ENCODE results near the gene PTP4A1. TPM values are rescaled to one million over a fixed set of nuclear protein-coding genes. Genes with fewer than 3 reads are reported as not detected.

PTP4A1 gene
- total RNA-seq, 1 donor, result 24.2 TPM

DNA sequence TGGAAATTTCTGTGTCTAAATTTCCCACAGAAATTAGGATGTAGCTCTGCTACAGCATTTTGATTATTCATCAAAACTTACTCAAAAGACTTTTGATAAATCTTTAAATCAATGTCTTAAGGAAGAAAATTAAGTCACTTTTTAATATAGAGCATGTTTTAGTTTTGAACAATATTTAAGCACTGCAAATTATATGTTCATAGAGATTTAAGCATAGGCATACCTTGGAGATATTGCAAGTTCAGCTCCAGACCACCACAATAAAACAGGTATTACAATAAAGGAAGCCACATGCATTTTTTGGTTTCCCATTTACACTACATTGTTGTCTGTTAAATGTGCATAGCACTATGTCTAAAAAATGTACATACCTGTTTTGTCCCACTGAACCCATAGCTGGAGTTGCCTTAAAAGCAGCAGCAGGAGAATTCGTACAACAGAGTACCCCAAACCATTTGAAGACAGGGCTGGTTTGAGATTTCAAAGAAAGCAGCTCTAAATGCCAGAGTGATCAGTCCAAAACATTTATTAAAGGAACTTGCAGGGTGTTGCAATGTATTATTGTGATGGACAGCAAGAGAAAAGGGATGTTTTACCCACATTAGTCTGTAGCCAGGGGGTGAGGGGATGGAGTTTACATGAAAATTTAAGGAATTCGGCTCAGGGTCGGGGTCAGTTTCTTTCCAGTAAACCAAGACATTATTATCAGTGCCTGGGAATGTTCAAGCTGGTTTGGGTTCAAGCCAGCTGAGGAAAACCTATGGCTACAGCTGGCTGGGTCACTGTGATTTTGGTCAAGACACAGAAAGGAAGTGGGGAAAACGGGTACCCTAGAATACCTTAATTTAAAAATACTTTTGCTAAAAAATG is 6.3 kb upstream of the PTP4A1 start:
- Histone ChIP-seq H3K9me3 (ENCODE audit: low read depth, low read length) (no peaks in the 10 kb centered on the region), H3K79me2 (ENCODE audit: insufficient read depth, low read length) (no peaks in the 10 kb centered on the region), H3K4me1 (ENCODE audit: insufficient read depth, low read length) (no peaks in the 10 kb centered on the region), H3K36me3 (ENCODE audit: insufficient read depth, low read length) (no peaks in the 10 kb centered on the region), H3K27me3 (ENCODE audit: insufficient read depth, low read length) (no peaks in the 10 kb centered on the region), H2AFZ (ENCODE audit: low read length) (no peak overlapping the region), H3K27ac (ENCODE audit: low read depth, low read length) (no peak overlapping the region), H3K4me2 (ENCODE audit: insufficient read depth, low read length) (no peak overlapping the region), H3K4me3 (ENCODE audit: insufficient read depth, low read length) (no peak overlapping the region), H4K20me1 (ENCODE audit: insufficient read depth, low read length) (no peaks in the 10 kb centered on the region)
- TF ChIP-seq, protein P1, sequence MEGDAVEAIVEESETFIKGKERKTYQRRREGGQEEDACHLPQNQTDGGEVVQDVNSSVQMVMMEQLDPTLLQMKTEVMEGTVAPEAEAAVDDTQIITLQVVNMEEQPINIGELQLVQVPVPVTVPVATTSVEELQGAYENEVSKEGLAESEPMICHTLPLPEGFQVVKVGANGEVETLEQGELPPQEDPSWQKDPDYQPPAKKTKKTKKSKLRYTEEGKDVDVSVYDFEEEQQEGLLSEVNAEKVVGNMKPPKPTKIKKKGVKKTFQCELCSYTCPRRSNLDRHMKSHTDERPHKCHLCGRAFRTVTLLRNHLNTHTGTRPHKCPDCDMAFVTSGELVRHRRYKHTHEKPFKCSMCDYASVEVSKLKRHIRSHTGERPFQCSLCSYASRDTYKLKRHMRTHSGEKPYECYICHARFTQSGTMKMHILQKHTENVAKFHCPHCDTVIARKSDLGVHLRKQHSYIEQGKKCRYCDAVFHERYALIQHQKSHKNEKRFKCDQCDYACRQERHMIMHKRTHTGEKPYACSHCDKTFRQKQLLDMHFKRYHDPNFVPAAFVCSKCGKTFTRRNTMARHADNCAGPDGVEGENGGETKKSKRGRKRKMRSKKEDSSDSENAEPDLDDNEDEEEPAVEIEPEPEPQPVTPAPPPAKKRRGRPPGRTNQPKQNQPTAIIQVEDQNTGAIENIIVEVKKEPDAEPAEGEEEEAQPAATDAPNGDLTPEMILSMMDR (IDR thresholded peaks at IDR 0.05; ENCODE audit: extremely low read depth, low read depth, low read length), result no peak
- DNase-seq (ENCODE audit: insufficient read length, low spot score, missing footprints), result no peak

DNA sequence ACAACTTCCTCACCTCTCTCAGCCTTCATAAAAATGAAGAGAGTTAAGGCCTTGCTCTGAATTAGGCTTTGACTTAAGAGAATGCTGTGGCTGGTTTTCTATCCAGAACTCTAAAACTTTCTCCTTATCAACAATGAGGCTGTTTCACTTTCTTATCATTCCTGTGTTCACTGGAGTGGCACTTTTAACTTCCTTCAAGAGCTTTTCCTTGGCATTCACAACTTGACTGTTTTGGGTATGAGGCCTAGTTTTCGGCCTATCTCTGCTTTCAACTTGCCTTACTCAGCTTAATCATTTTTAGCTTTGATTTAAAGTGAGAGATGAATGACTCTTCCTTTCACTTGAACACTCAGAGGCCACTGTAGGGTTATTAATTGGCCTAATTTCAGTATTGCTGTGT is 4.3 kb upstream of the PTP4A1 start:
- H3K36me3 ChIP-seq (ENCODE audit: insufficient read depth, low read length), result no peaks in the 10 kb centered on the region
- H2AFZ ChIP-seq (ENCODE audit: low read length), result no peak overlapping the region
- no peaks in the 10 kb centered on the region for H4K20me1 ChIP-seq (ENCODE audit: insufficient read depth, low read length)
- no peak overlapping the region for H3K27ac ChIP-seq (ENCODE audit: low read depth, low read length)
- no peak overlapping the region for H3K4me2 ChIP-seq (ENCODE audit: insufficient read depth, low read length)
- peaks cover 6% of the 10 kb centered on the region for H3K79me2 ChIP-seq (ENCODE audit: insufficient read depth, low read length)
- TF ChIP-seq, protein P1 (IDR thresholded peaks at IDR 0.05; ENCODE audit: extremely low read depth, low read depth, low read length), result no peak
- no peak for DNase-seq (ENCODE audit: insufficient read length, low spot score, missing footprints)
- no peaks in the 10 kb centered on the region for H3K27me3 ChIP-seq (ENCODE audit: insufficient read depth, low read length)
- H3K9me3 ChIP-seq (ENCODE audit: low read depth, low read length), result no peaks in the 10 kb centered on the region
- H3K4me1 ChIP-seq (ENCODE audit: insufficient read depth, low read length), result peaks cover 7% of the 10 kb centered on the region
- no peak overlapping the region for H3K4me3 ChIP-seq (ENCODE audit: insufficient read depth, low read length)

DNA sequence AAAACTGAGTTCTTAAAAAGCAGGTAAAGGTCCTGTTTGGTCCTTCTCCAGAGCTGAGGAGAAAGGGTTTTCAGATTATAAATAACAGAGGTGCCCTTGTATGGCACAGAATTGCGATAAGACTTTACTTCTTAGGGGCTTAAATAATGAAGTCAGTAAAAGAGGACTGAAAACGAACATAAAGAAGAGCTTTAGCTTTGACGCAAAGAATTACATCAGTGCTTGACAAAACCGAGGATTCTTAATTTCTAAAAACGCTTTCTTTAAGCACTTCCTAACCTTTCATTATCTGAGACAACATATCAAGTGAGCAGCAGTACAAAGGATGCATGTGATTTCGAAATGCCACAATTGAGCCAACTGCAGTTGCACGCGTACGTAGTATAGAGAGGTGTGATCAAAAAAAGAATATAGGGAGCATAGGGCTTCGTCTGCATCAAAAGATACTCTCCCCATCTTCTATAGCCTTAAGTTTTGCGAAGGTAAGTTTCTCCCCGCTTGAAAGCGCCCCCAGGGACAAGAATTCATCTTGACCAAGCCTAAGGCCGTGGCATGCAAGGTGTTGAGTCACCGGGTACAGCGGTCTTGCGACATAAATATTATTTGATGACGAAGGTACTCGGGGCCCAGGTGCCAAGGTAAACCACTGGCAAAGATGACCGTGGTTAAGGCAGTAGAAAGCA is 778 bp upstream of the PTP4A1 start:
- peaks cover 5% of the 10 kb centered on the region for H3K36me3 ChIP-seq (ENCODE audit: insufficient read depth, low read length)
- H3K9me3 ChIP-seq (ENCODE audit: low read depth, low read length), result no peaks in the 10 kb centered on the region
- peaks cover 40% of the 10 kb centered on the region for H3K79me2 ChIP-seq (ENCODE audit: insufficient read depth, low read length)
- DNase-seq (ENCODE audit: insufficient read length, low spot score, missing footprints), result peak; percentile 62
- peaks cover 28% of the 10 kb centered on the region for H4K20me1 ChIP-seq (ENCODE audit: insufficient read depth, low read length)
- H3K4me1 ChIP-seq (ENCODE audit: insufficient read depth, low read length), result peaks cover 20% of the 10 kb centered on the region
- H3K4me3 ChIP-seq (ENCODE audit: insufficient read depth, low read length), result peak overlapping the region; percentile 90
- H3K4me2 ChIP-seq (ENCODE audit: insufficient read depth, low read length), result peak overlapping the region; percentile 97
- H3K27me3 ChIP-seq (ENCODE audit: insufficient read depth, low read length), result no peaks in the 10 kb centered on the region
- H3K27ac ChIP-seq (ENCODE audit: low read depth, low read length), result peak overlapping the region; percentile 99
- TF ChIP-seq, protein P1 (IDR thresholded peaks at IDR 0.05; ENCODE audit: extremely low read depth, low read depth, low read length), result no peak
- peak overlapping the region; percentile 94 for H2AFZ ChIP-seq (ENCODE audit: low read length)

DNA sequence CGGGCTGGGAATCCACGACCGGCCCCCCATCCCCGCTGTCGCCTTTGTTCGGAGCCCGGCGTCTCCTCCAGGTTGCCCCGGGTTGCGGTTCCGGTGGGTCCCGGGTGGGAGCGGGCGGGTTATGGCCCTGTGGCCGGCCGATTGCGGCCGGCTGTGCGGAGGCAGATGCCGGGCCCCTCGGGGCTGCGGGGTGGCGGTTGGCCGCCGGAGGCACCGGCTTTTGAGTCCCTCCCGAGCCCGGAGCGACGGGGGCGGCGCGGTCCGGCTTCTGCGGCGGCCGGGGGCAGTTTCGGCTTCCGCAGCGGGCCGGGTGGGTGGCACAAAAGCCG is 431 bp downstream of the PTP4A1 start:
- Histone ChIP-seq H3K27ac (ENCODE audit: low read depth, low read length) (peak overlapping the region; percentile 92), H3K27me3 (ENCODE audit: insufficient read depth, low read length) (no peaks in the 10 kb centered on the region), H3K4me3 (ENCODE audit: insufficient read depth, low read length) (peak overlapping the region; percentile 90), H3K79me2 (ENCODE audit: insufficient read depth, low read length) (peaks cover 51% of the 10 kb centered on the region), H2AFZ (ENCODE audit: low read length) (no peak overlapping the region), H3K4me1 (ENCODE audit: insufficient read depth, low read length) (peaks cover 20% of the 10 kb centered on the region), H3K4me2 (ENCODE audit: insufficient read depth, low read length) (peak overlapping the region; percentile 38), H3K36me3 (ENCODE audit: insufficient read depth, low read length) (peaks cover 16% of the 10 kb centered on the region), H4K20me1 (ENCODE audit: insufficient read depth, low read length) (peaks cover 37% of the 10 kb centered on the region), H3K9me3 (ENCODE audit: low read depth, low read length) (no peaks in the 10 kb centered on the region)
- DNase-seq (ENCODE audit: insufficient read length, low spot score, missing footprints), result peak; percentile 66
- TF ChIP-seq, protein P1 (IDR thresholded peaks at IDR 0.05; ENCODE audit: extremely low read depth, low read depth, low read length), result no peak

Measured in osteoblast (primary cell).